Endothelial cell of umbilical vein (primary cell): ENCODE measurements around the gene NOSIP. TPM values are rescaled to one million over a fixed set of nuclear protein-coding genes. Genes with fewer than 3 reads are reported as not detected.

Source experiments
- Bru-seq: library from RNA; stranded (reverse); fragments of 400-500 nt; gene quantifications from one replicate; lab custom pipeline; 2021; lab: Mats Ljungman, UMichigan
- BruChase-seq, 2 experiments: library from RNA; stranded (reverse); fragments of 400-500 nt; gene quantifications; one replicate each; lab custom pipeline; 2021; lab: Mats Ljungman, UMichigan
- BruUV-seq: library from RNA; stranded (reverse); fragments of 400-500 nt; replicated peaks from 2 replicates; lab custom pipeline; 2021; lab: Mats Ljungman, UMichigan
- CTCF ChIA-PET: fragments of 300-600, 350-600 bp; sonication (Branson Sonifier 250); formaldehyde crosslinking; loops from one replicate; lab custom pipeline; 2021; ENCODE audit warnings: antibody characterized with exemption, inconsistent platforms; lab: Charles Lee
- POLR2A ChIA-PET: fragments of 300-600, 350-600 bp; sonication (Branson Sonifier 250); formaldehyde crosslinking; loops from one replicate; lab custom pipeline; 2021; ENCODE audit warnings: antibody characterized with exemption, inconsistent platforms; lab: Charles Lee
- DNase-seq: peaks from one replicate; pipeline ENCODE4 v3.0.0-alpha.2; 2011; ENCODE audit warnings: low read depth, low spot score
- FAIRE-seq: peaks from 2 replicates; lab custom pipeline; 2011; peaks lifted over from hg19 to GRCh38; lab: Jason Lieb, UNC
- H2AFZ ChIP-seq: 2 replicates; pipeline ENCODE4 v1.6.0; 2012; ENCODE audit warnings: low read depth, low read length, control low read depth, inconsistent platforms
- H3K27ac ChIP-seq: 2 replicates; pipeline ENCODE4 v1.5.1; 2011; ENCODE audit warnings: low read depth, mild to moderate bottlenecking, control low read depth, low read length, moderate library complexity; ENCODE audit not compliant: insufficient read depth
- H3K27me3 ChIP-seq, 2 experiments: 2 replicates each; pipeline versions ENCODE4 v1.6.0 to v1.6.1; 2011; ENCODE audit warnings: low read length in 2 of 2, mixed read lengths in 1 of 2; ENCODE audit not compliant: control insufficient read depth in 2 of 2, insufficient read depth in 2 of 2
- H3K36me3 ChIP-seq, 2 experiments: 2 replicates in 1 of 2; 3 replicates in 1 of 2; pipeline ENCODE4 v1.5.1; 2011; ENCODE audit warnings: low read length in 2 of 2, mild to moderate bottlenecking in 1 of 2, moderate library complexity in 1 of 2; ENCODE audit not compliant: control insufficient read depth in 2 of 2, insufficient read depth in 2 of 2; ENCODE audit errors: extremely low read depth in 1 of 2
- H3K4me1 ChIP-seq: 3 replicates; pipeline ENCODE4 v1.5.1; 2011; ENCODE audit warnings: mild to moderate bottlenecking, low read length; ENCODE audit not compliant: control insufficient read depth, insufficient read depth; ENCODE audit errors: extremely low read depth
- H3K4me2 ChIP-seq: 2 replicates; pipeline ENCODE4 v1.6.1; 2011; ENCODE audit warnings: low read length, control low read depth, mixed read lengths; ENCODE audit not compliant: insufficient read depth
- H3K4me3 ChIP-seq, 3 experiments: fragments of 200-600 bp in 1 of 3; sonication (generic), shearing (Covaris generic) in 1 of 3; replicated peaks in 1 of 3; 2 replicates each; pipeline ENCODE4 v1.5.1; 2011 to 2016; ENCODE audit warnings: control low read depth in 3 of 3, low read length in 3 of 3, mild to moderate bottlenecking in 2 of 3, inconsistent platforms in 1 of 3, low read depth in 1 of 3, moderate library complexity in 1 of 3; ENCODE audit not compliant: insufficient read depth in 1 of 3
- H3K79me2 ChIP-seq: 2 replicates; pipeline ENCODE4 v1.6.0; 2012; ENCODE audit warnings: low read length, inconsistent platforms; ENCODE audit not compliant: control insufficient read depth, insufficient read depth
- H3K9ac ChIP-seq: replicated peaks from 2 replicates; pipeline ENCODE3; 2011; ENCODE audit warnings: low read length, control low read depth; ENCODE audit not compliant: insufficient read depth; ENCODE audit errors: extremely low read depth
- H3K9me1 ChIP-seq: replicated peaks from 3 replicates; pipeline ENCODE4 v1.6.0; 2011; ENCODE audit warnings: mild to moderate bottlenecking, low read length; ENCODE audit not compliant: control insufficient read depth, insufficient read depth; ENCODE audit errors: extremely low read depth
- H3K9me3 ChIP-seq: replicated peaks from 2 replicates; pipeline ENCODE4 v1.5.1; 2012; ENCODE audit warnings: low read length, inconsistent platforms; ENCODE audit not compliant: control insufficient read depth, insufficient read depth
- H4K20me1 ChIP-seq: replicated peaks from 2 replicates; pipeline ENCODE3; 2011; ENCODE audit warnings: mild to moderate bottlenecking, low read length; ENCODE audit not compliant: control insufficient read depth, insufficient read depth; ENCODE audit errors: extremely low read depth
- GATA2 ChIP-seq: IDR thresholded peaks from 2 replicates; pipeline ENCODE4 v1.7.0; 2011; ENCODE audit warnings: low read depth, mild to moderate bottlenecking, moderate library complexity, mixed read lengths, low read length; ENCODE audit not compliant: insufficient read length, insufficient read depth
- POLR2A ChIP-seq: IDR thresholded peaks from 2 replicates; pipeline ENCODE4 v1.6.1; 2012; ENCODE audit warnings: low read depth, mild to moderate bottlenecking, control low read depth, low read length
- POLR2AphosphoS5 ChIP-seq: IDR thresholded peaks from 2 replicates; pipeline ENCODE4 v1.6.1; 2012; ENCODE audit warnings: low read depth, mild to moderate bottlenecking, control low read depth, low read length, moderate library complexity; ENCODE audit not compliant: insufficient read depth
- dilution Hi-C: fragments of 300-500 bp; cut with MboI; formaldehyde crosslinking; loops from one replicate; pipeline ENCODE4 v1.15.0; 2019; ENCODE audit warnings: low sequenced_read_pairs; ENCODE audit not compliant: extremely low pct_ligation_motif_present
- intact Hi-C: fragments of 100-400 bp; cut with micrococcal nuclease; formaldehyde crosslinking; loops from one replicate; pipeline ENCODE4 v1.10.0; 2022
- long read RNA-seq: library from polyadenylated mRNA; stranded (forward); transcript quantifications from one replicate; pipeline ENCODE4 v2.0.0, GENCODE V29; 2021
- polyA minus RNA-seq, 3 experiments: library from RNA; depleted of rRNA, polyadenylated mRNA; stranded (reverse); fragments of >200 nt; gene quantifications; 1 replicate in 1 of 3; 2 replicates in 2 of 3; pipeline ENCODE4 v1.2.3, GENCODE V29; 2011
- polyA plus RNA-seq, 4 experiments: library from polyadenylated mRNA; depleted of rRNA in 3 of 4; stranded (reverse) in 3 of 4; unstranded in 1 of 4; fragments of >200 nt; gene quantifications; 2 replicates each; pipeline versions ENCODE4 v1.2.1 to v1.2.3, GENCODE V29; 2011 to 2012; ENCODE audit warnings: missing spikeins in 1 of 4
- total RNA-seq: library from RNA; stranded (reverse); gene quantifications from 2 replicates; pipeline ENCODE4 v1.2.3, GENCODE V29; 2021

NOSIP gene, protein sequence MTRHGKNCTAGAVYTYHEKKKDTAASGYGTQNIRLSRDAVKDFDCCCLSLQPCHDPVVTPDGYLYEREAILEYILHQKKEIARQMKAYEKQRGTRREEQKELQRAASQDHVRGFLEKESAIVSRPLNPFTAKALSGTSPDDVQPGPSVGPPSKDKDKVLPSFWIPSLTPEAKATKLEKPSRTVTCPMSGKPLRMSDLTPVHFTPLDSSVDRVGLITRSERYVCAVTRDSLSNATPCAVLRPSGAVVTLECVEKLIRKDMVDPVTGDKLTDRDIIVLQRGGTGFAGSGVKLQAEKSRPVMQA
- total RNA-seq (77.5 and 79.8 TPM in 2 replicates), polyA plus RNA-seq (128 and 199 TPM in 2 replicates), polyA minus RNA-seq (81.8 and 82.4 TPM in 2 replicates), Bru-seq, nascent RNA (percentile 62 among the genes with signal in this experiment), BruChase-seq, experiment 1, labeled RNA remaining after a 6-hour chase (percentile 62 among the genes with signal in this experiment), BruChase-seq, experiment 2, labeled RNA remaining after a 2-hour chase (percentile 59 among the genes with signal in this experiment)
- polyA plus RNA-seq (2011; cell fraction: cytosol; rRNA removed): 127 and 148 TPM in 2 replicates
- polyA plus RNA-seq (2011; cell fraction: nucleus; rRNA removed): 96.2 and 134 TPM in 2 replicates
- 106 and 132 TPM in 2 replicates for polyA plus RNA-seq (2012)
- polyA minus RNA-seq (2011; cell fraction: cytosol; rRNA and poly(A)+ RNA removed): 70.6 TPM
- polyA minus RNA-seq (2011; cell fraction: nucleus; rRNA and poly(A)+ RNA removed): 19.5 and 30.8 TPM in 2 replicates
- long read RNA-seq, transcript NOSIP-201 (9 exons, 1,000 nt): minor isoform, 16 of 166 reads
- long read RNA-seq, transcript NOSIP-204 (9 exons, 1,005 nt): major isoform, 128 of 166 reads
- long read RNA-seq, partial matches to known transcripts: 10 of 166 reads
- long read RNA-seq, other reads (novel, unspliced or antisense): 12 of 166 reads

DNA sequence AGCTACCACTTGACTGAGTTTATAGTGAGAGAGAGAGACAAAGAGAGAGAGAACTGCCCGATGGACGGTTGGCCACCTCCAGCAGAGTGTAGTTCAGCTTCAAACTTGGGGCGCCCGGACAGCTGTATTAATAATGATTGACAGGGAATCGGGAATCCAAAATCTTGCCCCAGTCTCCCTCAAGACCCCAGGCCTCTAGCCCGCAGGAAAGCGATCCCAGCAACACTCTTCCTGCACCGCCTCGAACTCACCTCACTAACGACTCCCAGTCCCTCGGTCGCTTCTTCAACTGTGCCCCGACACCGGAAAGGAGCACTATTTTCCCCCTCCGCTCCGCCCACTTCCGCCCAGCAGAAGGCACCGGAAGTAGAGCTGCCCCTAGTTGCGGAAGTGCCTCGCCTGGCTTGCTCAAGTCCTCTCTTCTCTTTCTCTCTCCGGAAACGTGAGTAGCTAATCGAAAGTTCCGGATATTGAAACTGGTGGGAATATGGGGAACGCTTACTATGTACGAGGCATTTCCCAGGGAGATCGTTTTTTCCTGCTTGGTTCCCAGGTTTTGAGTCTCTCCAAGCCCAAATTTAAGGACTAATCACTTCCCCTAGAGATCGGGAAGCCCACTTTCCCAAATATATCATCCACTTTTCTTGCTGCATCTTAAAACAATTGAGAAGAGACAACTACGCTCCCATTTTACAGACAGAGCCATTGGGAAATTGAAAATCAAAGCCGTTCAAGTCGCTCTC, at the start of gene NOSIP:
Gene NOSIP, minus strand, starts transcription at position 293 of the 743 bp plus-strand sequence. CDS start 19,865 bp downstream, outside the sequence.
- H2AFZ ChIP-seq: peak within 1 kb of the TSS; percentile 92
- FAIRE-seq (peak; percentile 96), DNase-seq (peak; percentile 94)
- POLR2A ChIA-PET: interaction anchor here (0.7 to 2.1 kb wide), 6 partner anchors 9 to 85 kb away, joined by 3 to 11 read pairs (median 6); partner anchors contain the start of genes RPS11 and RRAS
- H3K4me3 ChIP-seq: peak within 1 kb of the TSS; percentile 44 to 84 (median 61)
- TF ChIP-seq POLR2AphosphoS5 (peak; percentile 98), POLR2A (peak; percentile 99), GATA2 (no peak)
- peak within 1 kb of the TSS; percentile 62 for H3K4me2 ChIP-seq
- no peaks in the 10 kb centered on the region for H3K9me1 ChIP-seq
- intact Hi-C loops: loop anchor here (1.0 kb wide), 2 partner anchors 10 to 60 kb away; partner anchors contain the start of gene RRAS
- no peaks in the 10 kb centered on the region for H3K27me3 ChIP-seq
- peak within 1 kb of the TSS; percentile 21 for H3K27ac ChIP-seq
- peaks cover 15% of the 10 kb centered on the region for H3K4me1 ChIP-seq
- H3K9ac ChIP-seq: peak within 1 kb of the TSS; percentile 82
- H3K79me2 ChIP-seq: peaks cover 28% of the 10 kb centered on the region
- H3K9me3 ChIP-seq: no peaks in the 10 kb centered on the region
- H4K20me1 ChIP-seq: no peaks in the 10 kb centered on the region
- H3K36me3 ChIP-seq: peaks cover 0 to 2% of the 10 kb centered on the region in 2 experiments
- CTCF ChIA-PET: interaction anchor here (0.9 to 2.9 kb wide), 8 partner anchors 9 to 110 kb away, joined by 3 to 39 read pairs (median 3); partner anchors contain the start of gene CPT1C
- dilution Hi-C loops: no loop called here
- BruUV-seq: TSS peak; percentile 84
